ENCODE data around the gene SEC22A.

- TF ChIP-seq POLR2A (IDR thresholded peaks at IDR 0.05) (no peak), CTCF (IDR thresholded peaks at IDR 0.05) (no peak)
These were observed 47.4 kb upstream of the SEC22A start for GRCh38 chr3:123154020-123154985.
